Lung (tissue), 12 donors: ENCODE measurements around the gene PRKCA. TPM values are rescaled to one million over a fixed set of nuclear protein-coding genes. Genes with fewer than 3 reads are reported as not detected.

Experiments used
- ATAC-seq: fragments of 200-7000 bp; cut with Tn5 transposase; one replicate; pipeline ENCODE4 v1.9.1; 2020; ENCODE audit warnings: moderate number of reproducible peaks; ENCODE audit not compliant: insufficient read depth, low FRiP score
- DNase-seq, 3 donors: peaks; one replicate each; pipeline ENCODE4 v3.0.0-alpha.2; 2013 to 2017
- H3K27ac ChIP-seq, 2 donors: one replicate each; pipeline ENCODE4 v1.5.1; 2013; ENCODE audit warnings: mild to moderate bottlenecking in 2 of 2, moderate library complexity in 2 of 2, control low read depth in 1 of 2, inconsistent platforms in 1 of 2, low read depth in 1 of 2, low read length in 1 of 2
- H3K27me3 ChIP-seq, 3 donors: one replicate each; pipeline ENCODE4 v1.5.1; 2013; ENCODE audit warnings: low read length in 2 of 3; ENCODE audit not compliant: control insufficient read depth in 3 of 3, insufficient read depth in 3 of 3
- H3K36me3 ChIP-seq, 4 donors: one replicate each; pipeline ENCODE4 v1.5.1; 2013; ENCODE audit warnings: low read length in 4 of 4, mild to moderate bottlenecking in 1 of 4, moderate library complexity in 1 of 4; ENCODE audit not compliant: control insufficient read depth in 4 of 4, insufficient read depth in 4 of 4
- H3K4me1 ChIP-seq, 5 donors: one replicate each; pipeline ENCODE4 v1.5.1; 2013; ENCODE audit warnings: low read length in 5 of 5, mild to moderate bottlenecking in 2 of 5, moderate library complexity in 1 of 5; ENCODE audit not compliant: control insufficient read depth in 5 of 5, insufficient read depth in 5 of 5
- H3K4me3 ChIP-seq: one replicate; pipeline ENCODE4 v1.5.1; 2013; ENCODE audit warnings: mild to moderate bottlenecking, control low read depth, moderate library complexity
- H3K9ac ChIP-seq, 2 donors: one replicate each; pipeline ENCODE4 v1.5.1; 2013; ENCODE audit warnings: low read length in 2 of 2, control low read depth in 1 of 2; ENCODE audit not compliant: insufficient read depth in 1 of 2
- H3K9me3 ChIP-seq, 4 donors: one replicate each; pipeline ENCODE4 v1.5.1; 2013; ENCODE audit warnings: low read length in 3 of 4, mild to moderate bottlenecking in 1 of 4, moderate library complexity in 1 of 4; ENCODE audit not compliant: control insufficient read depth in 4 of 4, insufficient read depth in 3 of 4
- WGBS, 2 donors: extraction: QIAGEN DNeasy Blood & Tissue Kit; methylation state at CpG; one replicate each; pipeline ENCODE4 v1.1.7; 2013; 5-methylcytosine and 5-hydroxymethylcytosine counted together
- polyA plus RNA-seq, 2 donors: library from polyadenylated mRNA; stranded (reverse); fragments of 200-250 nt; gene quantifications; one replicate each; pipeline ENCODE4 v1.2.1, GENCODE V29; 2013
- total RNA-seq, 2 donors: library from RNA; depleted of rRNA in 1 of 2; stranded (reverse); fragments of >200 nt in 1 of 2; gene quantifications; one replicate each; pipeline ENCODE4 v1.2.1, GENCODE V29; 2014 to 2021
- TF ChIP-seq, protein P1 (sequence below): IDR thresholded peaks from 2 replicates; pipeline ENCODE4 v1.5.1; 2012; ENCODE audit warnings: mild to moderate bottlenecking; ENCODE audit errors: control extremely low read depth, extremely low read depth
- donor health status: control.
- donor health status: control.
- donor health status: Bipolar disorder and iron deficiency.
- donor health status: healthy.
- donor health status: DM: yes; HTN: yes; CAD: no.

Gene PRKCA
- total and polyA plus RNA-seq, 4 donors = 3.4 to 34.8 (median 13.8) TPM

DNA sequence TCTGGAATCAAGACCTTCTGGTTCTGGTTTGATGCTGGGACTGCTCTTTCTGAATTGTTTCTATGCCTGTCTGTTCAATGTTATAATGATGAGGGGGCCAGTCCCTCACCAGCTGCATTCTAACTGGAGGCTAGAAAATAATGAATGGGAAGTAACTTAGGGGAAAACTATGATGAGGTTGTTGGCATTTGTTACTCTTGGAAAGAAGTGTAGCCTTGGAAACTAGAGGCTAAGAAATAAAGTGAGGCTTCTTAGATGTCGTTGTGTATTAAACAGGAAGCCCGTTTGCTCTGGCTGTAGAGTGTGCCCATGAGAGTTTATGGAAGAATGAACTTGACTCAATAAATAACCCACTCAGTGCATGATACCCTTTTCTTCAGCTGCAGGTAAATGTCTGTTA lies 140.8 kb downstream of the PRKCA start:
- Histone ChIP-seq H3K9ac (no peak overlapping the region), H3K9me3 (no peaks in the 10 kb centered on the region), H3K36me3 (no peaks in the 10 kb centered on the region), H3K27ac (no peak overlapping the region), H3K4me3 (no peak overlapping the region), H3K4me1 (peaks cover 0 to 3% (median 0%) of the 10 kb centered on the region in 5 donors), H3K27me3 (no peaks in the 10 kb centered on the region)
- peak in 1 of 3 donors; percentile 28 for DNase-seq
- TF ChIP-seq, protein P1, sequence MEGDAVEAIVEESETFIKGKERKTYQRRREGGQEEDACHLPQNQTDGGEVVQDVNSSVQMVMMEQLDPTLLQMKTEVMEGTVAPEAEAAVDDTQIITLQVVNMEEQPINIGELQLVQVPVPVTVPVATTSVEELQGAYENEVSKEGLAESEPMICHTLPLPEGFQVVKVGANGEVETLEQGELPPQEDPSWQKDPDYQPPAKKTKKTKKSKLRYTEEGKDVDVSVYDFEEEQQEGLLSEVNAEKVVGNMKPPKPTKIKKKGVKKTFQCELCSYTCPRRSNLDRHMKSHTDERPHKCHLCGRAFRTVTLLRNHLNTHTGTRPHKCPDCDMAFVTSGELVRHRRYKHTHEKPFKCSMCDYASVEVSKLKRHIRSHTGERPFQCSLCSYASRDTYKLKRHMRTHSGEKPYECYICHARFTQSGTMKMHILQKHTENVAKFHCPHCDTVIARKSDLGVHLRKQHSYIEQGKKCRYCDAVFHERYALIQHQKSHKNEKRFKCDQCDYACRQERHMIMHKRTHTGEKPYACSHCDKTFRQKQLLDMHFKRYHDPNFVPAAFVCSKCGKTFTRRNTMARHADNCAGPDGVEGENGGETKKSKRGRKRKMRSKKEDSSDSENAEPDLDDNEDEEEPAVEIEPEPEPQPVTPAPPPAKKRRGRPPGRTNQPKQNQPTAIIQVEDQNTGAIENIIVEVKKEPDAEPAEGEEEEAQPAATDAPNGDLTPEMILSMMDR = no peak
- 59 to 89% methylated on average over 2 of the region's 2 CpGs for WGBS, 2 donors
- no peak for ATAC-seq

DNA sequence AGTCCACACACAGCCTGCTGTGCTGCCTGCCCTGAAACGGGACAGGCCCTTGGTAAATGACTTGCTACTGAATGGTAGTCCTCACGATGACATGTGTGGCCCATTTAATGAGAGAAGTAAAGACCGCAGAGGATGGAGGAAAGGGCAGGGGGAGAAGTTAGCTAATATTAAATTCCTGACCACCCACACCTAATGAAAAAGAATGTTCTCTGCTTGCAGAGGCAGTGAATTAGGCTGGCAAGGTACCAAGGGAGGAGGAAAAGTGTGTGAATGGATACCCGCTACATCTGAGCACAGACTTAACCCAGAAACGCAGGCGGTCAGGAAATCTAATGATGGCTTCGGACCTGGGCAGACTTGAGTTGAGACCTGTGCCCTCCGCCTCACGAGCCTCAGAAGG lies 141.2 kb downstream of the PRKCA start:
- Histone ChIP-seq H3K9ac (no peak overlapping the region), H3K27me3 (no peaks in the 10 kb centered on the region), H3K4me3 (no peak overlapping the region), H3K36me3 (no peaks in the 10 kb centered on the region), H3K9me3 (no peaks in the 10 kb centered on the region), H3K27ac (no peak overlapping the region), H3K4me1 (peaks cover 0 to 3% (median 0%) of the 10 kb centered on the region in 5 donors)
- TF ChIP-seq, protein P1 = no peak
- 71 to 80% methylated on average over 9 of the region's 9 CpGs for WGBS, 2 donors
- ATAC-seq = no peak
- DNase-seq = no peak

GRCh38 chr17:66444031-66444430 lies 141.6 kb downstream of the PRKCA start:
- ATAC-seq = no peak
- 74 to 90% methylated on average over 4 of the region's 4 CpGs for WGBS, 2 donors
- TF ChIP-seq, protein P1 = no peak
- Histone ChIP-seq H3K9ac (no peak overlapping the region), H3K9me3 (no peaks in the 10 kb centered on the region), H3K27me3 (no peaks in the 10 kb centered on the region), H3K4me1 (peaks cover 0 to 3% (median 0%) of the 10 kb centered on the region in 5 donors), H3K4me3 (no peak overlapping the region), H3K36me3 (no peaks in the 10 kb centered on the region), H3K27ac (no peak overlapping the region)
- DNase-seq = peak in 2 of 3 donors; percentile 29 to 57

DNA sequence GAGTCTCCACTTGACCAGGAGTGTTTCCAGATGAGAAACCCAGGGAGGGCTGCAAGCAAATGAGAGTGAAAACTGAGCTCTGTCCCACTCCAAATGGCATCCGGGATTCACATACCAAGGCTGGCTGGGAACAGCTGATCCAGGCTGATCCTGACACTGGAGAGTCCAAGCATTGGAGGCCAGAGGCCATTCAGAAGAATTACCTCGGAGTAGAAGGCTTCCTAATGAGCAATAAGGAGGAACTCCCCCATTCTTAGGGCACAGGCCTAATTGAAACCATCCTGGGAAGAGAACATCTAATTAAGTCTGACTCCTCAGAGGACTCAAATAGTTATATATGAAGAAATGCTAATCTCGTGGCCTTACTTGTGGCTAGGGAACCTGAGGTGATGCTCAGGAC lies 142.8 kb downstream of the PRKCA start:
- DNase-seq (no peak), ATAC-seq (no peak)
- Histone ChIP-seq H3K9me3 (no peaks in the 10 kb centered on the region), H3K27ac (no peak overlapping the region), H3K27me3 (no peaks in the 10 kb centered on the region), H3K4me3 (no peak overlapping the region), H3K4me1 (peaks cover 0 to 3% (median 0%) of the 10 kb centered on the region in 5 donors), H3K9ac (no peak overlapping the region), H3K36me3 (no peaks in the 10 kb centered on the region)
- TF ChIP-seq, protein P1 = no peak
- WGBS, 2 donors = 84 to 86% methylated on average over 3 of the region's 3 CpGs
